CD4-positive, alpha-beta T cell treated with Interleukin-4 for 4 hours (primary cell): Measurements from ENCODE around the gene C16orf89.

Experiments
- DNase-seq: peaks from one replicate; pipeline ENCODE4 v3.0.0-alpha.2; 2020

C16orf89 gene

DNA sequence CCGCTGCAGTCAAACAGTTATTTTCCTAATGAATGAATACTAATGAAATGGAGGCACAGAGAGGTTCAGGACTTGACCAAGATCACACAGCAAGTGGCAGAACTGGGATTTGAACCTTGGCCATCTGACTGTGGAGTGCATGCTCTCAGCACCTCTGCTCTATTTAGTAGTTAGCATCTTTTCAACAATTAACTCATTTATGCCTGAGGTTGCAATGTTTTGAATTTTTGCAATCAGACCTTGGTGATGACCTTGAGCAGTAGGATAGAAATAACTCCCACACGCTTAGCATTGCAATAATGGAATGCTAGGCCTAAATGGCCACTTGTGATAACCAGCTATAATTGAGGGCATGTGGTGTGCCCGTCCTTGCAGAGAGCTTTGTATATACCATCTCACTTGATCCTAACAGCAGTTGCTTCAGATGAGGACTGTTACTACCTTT lies 63.0 kb downstream of the C16orf89 start:
- no peak for DNase-seq

DNA sequence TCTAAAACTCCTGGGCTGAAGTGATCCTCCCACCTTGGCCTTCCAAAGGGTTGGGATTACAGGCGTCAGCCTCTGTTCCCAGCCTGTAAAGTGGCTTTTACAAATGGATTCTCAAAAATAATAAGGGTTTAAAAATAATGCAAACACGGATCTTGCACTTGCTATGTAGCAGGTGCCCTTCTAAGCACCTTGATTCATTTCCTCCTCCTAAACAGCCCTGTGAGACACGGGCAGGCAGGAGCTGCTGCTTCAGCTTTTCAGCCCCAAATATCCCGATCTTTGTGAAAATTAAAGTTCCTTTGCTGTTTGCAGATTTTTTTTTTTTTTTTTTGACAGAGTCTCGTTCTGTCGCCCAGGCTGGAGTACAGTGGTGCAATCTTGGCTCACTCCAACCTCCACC lies 63.8 kb downstream of the C16orf89 start:
- DNase-seq = no peak

DNA sequence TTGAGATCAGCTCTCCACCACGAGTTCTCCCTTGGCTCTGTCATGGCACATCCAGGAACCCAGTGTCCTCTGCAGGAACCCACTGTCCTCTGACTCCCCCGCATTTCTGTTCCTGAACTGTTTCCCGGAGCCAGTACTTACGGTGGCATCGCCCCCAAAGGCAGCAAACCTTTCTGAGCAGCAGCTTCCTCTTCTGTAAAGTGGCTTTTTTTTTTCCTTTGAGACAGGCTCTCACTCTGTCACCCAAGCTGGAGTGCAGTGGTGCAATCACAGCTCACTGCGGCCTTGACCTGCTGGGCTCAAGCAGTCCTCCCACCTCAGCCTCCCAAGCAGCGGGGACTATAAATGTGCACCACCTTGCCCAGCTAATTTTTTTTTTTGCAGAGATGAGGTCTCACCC lies 64.2 kb downstream of the C16orf89 start:
- no peak for DNase-seq

DNA sequence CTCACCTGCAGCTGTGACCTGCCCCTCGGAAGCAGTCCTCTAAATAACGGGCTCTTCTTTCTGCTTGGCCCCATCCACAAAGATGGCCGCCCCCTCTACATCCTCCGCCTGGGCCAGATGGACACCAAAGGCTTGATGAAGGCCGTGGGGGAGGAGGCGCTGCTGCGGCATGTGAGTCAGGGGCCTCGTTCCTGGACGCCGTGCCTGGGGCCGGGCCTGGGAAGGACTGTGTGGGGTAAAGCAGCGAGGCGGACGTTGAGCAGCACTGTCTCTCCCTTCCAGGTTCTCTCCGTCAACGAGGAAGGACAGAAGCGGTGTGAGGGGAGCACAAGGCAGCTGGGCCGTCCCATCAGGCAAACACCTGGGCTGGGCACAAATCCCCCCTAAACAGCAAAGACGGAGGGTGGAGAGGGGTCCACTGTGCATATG lies 65.2 kb downstream of the C16orf89 start:
- no peak for DNase-seq

DNA sequence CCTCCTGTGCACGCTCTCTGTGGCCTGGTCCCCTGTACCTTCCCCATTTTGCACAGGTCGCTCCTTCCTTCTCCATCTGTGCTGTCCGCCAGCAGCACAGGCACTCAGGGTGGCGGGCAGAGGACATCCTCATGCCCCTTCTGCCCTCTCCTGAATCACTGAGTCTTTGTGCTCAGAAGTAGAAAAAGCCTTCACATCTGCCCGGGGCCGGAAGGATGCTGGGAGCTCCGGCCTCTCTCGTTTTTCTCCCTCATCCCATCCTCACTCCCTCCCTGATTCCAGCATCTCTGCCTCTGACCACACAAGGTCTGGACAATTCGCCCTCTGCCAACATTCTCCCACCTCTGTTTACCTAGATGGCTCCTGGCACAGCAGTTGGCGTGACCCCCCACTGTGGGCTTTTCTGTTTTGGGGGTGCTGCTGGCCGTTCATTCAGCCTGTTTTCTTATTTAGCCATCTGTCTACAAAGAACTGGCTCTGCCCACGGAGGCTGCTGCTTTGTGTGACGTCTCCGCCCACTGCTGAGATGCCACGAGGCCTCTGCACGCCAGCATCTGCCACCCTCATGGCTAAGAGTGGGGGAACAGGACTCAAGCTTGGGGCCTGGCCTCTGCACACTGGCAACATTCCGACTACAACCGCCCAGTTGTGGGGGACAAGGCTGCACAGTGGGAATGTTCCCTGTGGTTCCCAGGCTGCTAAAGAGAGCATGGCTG lies 70.9 kb downstream of the C16orf89 start:
- DNase-seq = no peak
